ENCODE data around the gene KRTAP10-8.

GRCh38 chr21:44598061-44598460 is 13.8 kb upstream of the KRTAP10-8 start:
- TF ChIP-seq, protein P1, sequence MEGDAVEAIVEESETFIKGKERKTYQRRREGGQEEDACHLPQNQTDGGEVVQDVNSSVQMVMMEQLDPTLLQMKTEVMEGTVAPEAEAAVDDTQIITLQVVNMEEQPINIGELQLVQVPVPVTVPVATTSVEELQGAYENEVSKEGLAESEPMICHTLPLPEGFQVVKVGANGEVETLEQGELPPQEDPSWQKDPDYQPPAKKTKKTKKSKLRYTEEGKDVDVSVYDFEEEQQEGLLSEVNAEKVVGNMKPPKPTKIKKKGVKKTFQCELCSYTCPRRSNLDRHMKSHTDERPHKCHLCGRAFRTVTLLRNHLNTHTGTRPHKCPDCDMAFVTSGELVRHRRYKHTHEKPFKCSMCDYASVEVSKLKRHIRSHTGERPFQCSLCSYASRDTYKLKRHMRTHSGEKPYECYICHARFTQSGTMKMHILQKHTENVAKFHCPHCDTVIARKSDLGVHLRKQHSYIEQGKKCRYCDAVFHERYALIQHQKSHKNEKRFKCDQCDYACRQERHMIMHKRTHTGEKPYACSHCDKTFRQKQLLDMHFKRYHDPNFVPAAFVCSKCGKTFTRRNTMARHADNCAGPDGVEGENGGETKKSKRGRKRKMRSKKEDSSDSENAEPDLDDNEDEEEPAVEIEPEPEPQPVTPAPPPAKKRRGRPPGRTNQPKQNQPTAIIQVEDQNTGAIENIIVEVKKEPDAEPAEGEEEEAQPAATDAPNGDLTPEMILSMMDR (IDR thresholded peaks at IDR 0.05) = no peak
- no peak for TF ChIP-seq EZH2 (IDR thresholded peaks at IDR 0.05)
